K562 (cell line): ENCODE data around the gene TBXA2R. TPM values are rescaled to one million over a fixed set of nuclear protein-coding genes. Genes with fewer than 3 reads are reported as not detected.
A peak's percentile ranks its signal among the peaks of the same experiment; 100 is the strongest.

Experiments used
- ATAC-seq: fragments of 200-7000 bp; cut with Tn5 transposase; 3 replicates; pipeline ENCODE4 v1.9.1; 2020; ENCODE audit warnings: moderate library complexity
- BruUV-seq: library from RNA; stranded (reverse); fragments of 400-500 nt; replicated peaks from 2 replicates; lab custom pipeline; 2021; lab: Mats Ljungman, UMichigan
- CTCF ChIA-PET: fragments of 300-600 bp; formaldehyde crosslinking; extraction: SDS; loops from one replicate; lab custom pipeline; 2021; ENCODE audit warnings: low intra/inter-chr PET ratio; lab: Yijun Ruan, JAX
- POLR2A ChIA-PET: fragments of 300-600, 350-650 bp; sonication (Branson Sonifier 250); formaldehyde crosslinking; extraction: SDS; loops from one replicate; lab custom pipeline; 2021; ENCODE audit warnings: antibody characterized with exemption, inconsistent platforms; lab: Yijun Ruan, JAX
- DNase-seq, 4 experiments: peaks; one replicate each; pipeline versions ENCODE4 v3.0.0 to v3.0.0-alpha.2; 2011 to 2018; ENCODE audit warnings: low spot score in 3 of 4, mixed read lengths in 3 of 4; ENCODE audit errors: extremely low read depth in 1 of 4
- FAIRE-seq: peaks from 2 replicates; lab custom pipeline; 2011; peaks lifted over from hg19 to GRCh38; lab: Jason Lieb, UNC
- H2AFZ ChIP-seq: 2 replicates; pipeline ENCODE4 v1.6.0; 2011; ENCODE audit warnings: low read depth, low read length, control low read depth, inconsistent platforms
- H3K27ac ChIP-seq: fragments of 200-600 bp; 3 replicates; pipeline ENCODE4 v1.8.0; 2011; ENCODE audit warnings: low read depth, mild to moderate bottlenecking, control low read depth, inconsistent platforms, low read length, moderate library complexity, mixed read lengths; ENCODE audit errors: extremely low read depth
- H3K27me3 ChIP-seq, 2 experiments: fragments of 300-600 bp in 1 of 2; 2 replicates in 1 of 2; 3 replicates in 1 of 2; pipeline versions ENCODE4 v1.6.0 to v1.8.0; 2011; ENCODE audit warnings: inconsistent platforms in 2 of 2, low read length in 2 of 2, mild to moderate bottlenecking in 1 of 2, mixed read lengths in 1 of 2, moderate library complexity in 1 of 2; ENCODE audit not compliant: control insufficient read depth in 2 of 2, insufficient read depth in 2 of 2
- H3K36me3 ChIP-seq: fragments of 300-600 bp; 3 replicates; pipeline ENCODE4 v1.8.0; 2011; ENCODE audit warnings: mild to moderate bottlenecking, low read length, inconsistent platforms; ENCODE audit not compliant: control insufficient read depth, insufficient read depth
- H3K4me1 ChIP-seq, 2 experiments: fragments of 200-600 bp in 1 of 2; replicated peaks in 1 of 2; 2 replicates in 1 of 2; 3 replicates in 1 of 2; pipeline versions ENCODE4 v1.5.1 to v1.8.0; 2011; ENCODE audit warnings: inconsistent platforms in 2 of 2, low read length in 2 of 2, mild to moderate bottlenecking in 1 of 2, mixed read lengths in 1 of 2, moderate library complexity in 1 of 2; ENCODE audit not compliant: control insufficient read depth in 2 of 2, insufficient read depth in 2 of 2
- H3K4me2 ChIP-seq: 2 replicates; pipeline ENCODE4 v1.6.1; 2011; ENCODE audit warnings: low read length, control low read depth, inconsistent platforms, mixed read lengths; ENCODE audit not compliant: insufficient read depth
- H3K4me3 ChIP-seq: fragments of 200-600 bp; sonication (generic), shearing (Covaris generic); 2 replicates; pipeline ENCODE4 v1.5.1; 2016; ENCODE audit warnings: control low read depth, inconsistent platforms
- H3K79me2 ChIP-seq: fragments of 200-600 bp; 3 replicates; pipeline ENCODE4 v1.8.0; 2011; ENCODE audit warnings: low read length, inconsistent platforms; ENCODE audit not compliant: control insufficient read depth, insufficient read depth
- H3K9ac ChIP-seq, 2 experiments: 2 replicates each; pipeline versions ENCODE4 v1.6.0 to v1.6.1; 2011; ENCODE audit warnings: low read depth in 2 of 2, low read length in 2 of 2, control low read depth in 1 of 2, inconsistent platforms in 1 of 2, mild to moderate bottlenecking in 1 of 2, mixed read lengths in 1 of 2; ENCODE audit not compliant: insufficient read depth in 1 of 2
- H3K9me1 ChIP-seq: one replicate; pipeline ENCODE4 v1.6.0; 2011; ENCODE audit warnings: inconsistent platforms, mild to moderate bottlenecking, low read length, moderate library complexity; ENCODE audit not compliant: control insufficient read depth, insufficient read depth
- H3K9me3 ChIP-seq: replicated peaks from 2 replicates; pipeline ENCODE4 v1.5.1; 2011; ENCODE audit warnings: low read depth, low read length, inconsistent platforms; ENCODE audit not compliant: control insufficient read depth, insufficient read depth
- H4K20me1 ChIP-seq: replicated peaks from 2 replicates; pipeline ENCODE4 v1.6.1; 2011; ENCODE audit warnings: low read length, inconsistent platforms, mixed read lengths; ENCODE audit not compliant: control insufficient read depth, insufficient read depth
- EP400 ChIP-seq: fragments of 450-650 bp; IDR thresholded peaks from 2 replicates; pipeline ENCODE4 v1.6.1; 2017; ENCODE audit warnings: antibody characterized with exemption, mild to moderate bottlenecking, moderate library complexity
- MYNN ChIP-seq, 2 experiments: sonication (generic); formaldehyde crosslinking in 1 of 2; IDR thresholded peaks; 2 replicates each; pipeline versions ENCODE4 v1.5.0 to v1.6.1; 2016 to 2020; ENCODE audit warnings: antibody characterized with exemption in 1 of 2, missing genetic modification reagents in 1 of 2
- RFX5 ChIP-seq: IDR thresholded peaks from 2 replicates; pipeline ENCODE4 v1.6.1; 2011; ENCODE audit warnings: low read depth, mild to moderate bottlenecking, improper control_type of control experiment, low read length
- TBP ChIP-seq: optimal IDR thresholded peaks from 2 replicates; pipeline ENCODE3; 2011; ENCODE audit warnings: low read depth, low read length, improper control_type of control experiment
- ZBTB17 ChIP-seq: fragments of 450-650 bp; formaldehyde crosslinking; IDR thresholded peaks from 2 replicates; pipeline ENCODE4 v1.4.0; 2020; ENCODE audit warnings: mild to moderate bottlenecking
- WGBS: fragments of 100-300 bp; shearing (Covaris generic); methylation state at CpG from one replicate; pipeline ENCODE4 v1.1.6; 2016; ENCODE audit warnings: low coverage, mixed read lengths; ENCODE audit not compliant: insufficient coverage; ENCODE audit errors: missing lambda C conversion rate; 5-methylcytosine and 5-hydroxymethylcytosine counted together
- in situ Hi-C: fragments of 300-500 bp; cut with MboI; formaldehyde crosslinking; loops from 4 replicates; pipeline ENCODE4 v1.15.0; 2018; ENCODE audit warnings: inconsistent platforms, mixed read lengths
- intact Hi-C: fragments of 100-400 bp; cut with micrococcal nuclease; formaldehyde crosslinking; loops from 2 replicates; pipeline ENCODE4 v1.14.2; 2022
- polyA plus RNA-seq, 8 experiments: library from polyadenylated mRNA; depleted of rRNA in 4 of 8; stranded (reverse) in 5 of 8; unstranded in 3 of 8; fragments of >200 nt; fragmentation: Nextera tagmentation in 2 of 8; fragmentation: Illumina TruSeq in 1 of 8; extraction: Ambion mirVana in 2 of 8; extraction: Trizol in 1 of 8; gene quantifications; 2 replicates each; pipeline versions ENCODE4 v1.2.1 to v1.2.3, GENCODE V29; 2011 to 2014; ENCODE audit warnings: inconsistent platforms in 1 of 8, missing spikeins in 1 of 8
- total RNA-seq, 7 experiments: library from RNA; depleted of rRNA in 6 of 7; stranded (reverse); fragments of >200 nt in 6 of 7; fragmentation: Illumina TruSeq in 2 of 7; extraction: Trizol in 2 of 7; gene quantifications; 2 replicates each; pipeline versions ENCODE4 v1.2.1 to v1.2.3, GENCODE V29; 2011 to 2021; ENCODE audit warnings: low replicate concordance in 1 of 7
- TF ChIP-seq, protein P1 (sequence below): fragments of 450-650 bp; IDR thresholded peaks from 2 replicates; pipeline ENCODE4 v1.6.1; 2016; ENCODE audit warnings: missing biosample characterization, missing genetic modification characterization
- TF ChIP-seq, protein P2 (sequence below): fragments of 250-450 bp; sonication (Bioruptor Pico); IDR thresholded peaks from 2 replicates; pipeline ENCODE4 v1.5.0; 2021
- TF ChIP-seq, protein P3 (sequence below): sonication (generic); formaldehyde crosslinking; IDR thresholded peaks from 2 replicates; pipeline ENCODE4 v1.4.0; 2020; ENCODE audit warnings: mild to moderate bottlenecking, missing genetic modification reagents
- TF ChIP-seq, protein P4 (sequence below): sonication (generic); formaldehyde crosslinking; IDR thresholded peaks from 2 replicates; pipeline ENCODE4 v1.8.0; 2022; ENCODE audit warnings: missing genetic modification reagents, mild to moderate bottlenecking, borderline replicate concordance
- TF ChIP-seq, protein P5 (sequence below): fragments of 450-650 bp; IDR thresholded peaks from 2 replicates; pipeline ENCODE4 v1.6.1; 2014; ENCODE audit warnings: low read depth, mild to moderate bottlenecking, moderate library complexity, borderline replicate concordance
- TF ChIP-seq, protein P6 (sequence below): fragments of 250-450 bp; sonication (Bioruptor Pico); IDR thresholded peaks from 2 replicates; pipeline ENCODE4 v1.8.0; 2022; ENCODE audit warnings: inconsistent platforms

Gene TBXA2R
- total and polyA plus RNA-seq, 9 of the 15 experiments (the other 6 are each of a cell fraction or from before 2014, with no cell fraction given) = 1.5 to 24.0 (median 2.8) TPM

DNA sequence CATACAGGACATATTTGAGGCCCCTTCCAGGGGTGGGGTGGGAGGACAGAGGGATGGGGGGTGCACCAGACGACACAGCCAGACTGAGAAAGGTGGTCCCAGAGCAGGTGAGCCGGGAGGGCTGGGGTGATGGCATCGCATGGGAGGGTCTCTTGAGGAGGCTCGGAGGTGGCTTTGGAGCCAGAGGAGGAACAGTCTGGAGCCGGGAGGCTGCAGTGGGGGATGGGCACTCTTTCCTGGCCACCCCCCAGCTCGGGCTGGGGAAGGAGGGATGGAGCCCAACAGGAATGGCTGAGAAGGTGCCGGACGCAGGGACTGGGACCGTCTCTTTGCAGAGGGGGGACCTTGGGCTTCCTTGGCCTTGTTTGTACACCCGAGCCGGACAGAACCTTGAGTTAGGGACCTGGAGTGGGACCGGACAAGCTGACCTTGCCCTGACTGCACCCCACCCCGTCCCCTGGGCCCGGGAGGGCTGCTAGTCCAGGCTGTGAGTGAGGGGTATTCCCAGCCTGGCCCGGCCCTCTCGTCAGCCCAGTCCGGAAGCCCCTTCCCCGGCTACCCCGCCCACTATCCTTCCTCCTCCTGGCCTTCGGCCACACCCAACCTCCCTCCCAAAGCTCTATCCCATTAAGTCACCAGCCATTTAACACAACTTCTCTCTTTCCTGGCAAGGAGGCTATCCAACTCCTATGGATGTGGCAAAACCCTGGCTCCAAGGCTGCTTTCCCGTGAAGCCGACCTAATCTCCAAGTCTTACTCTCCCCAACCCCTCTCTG is 816 bp upstream of the TBXA2R start:
- intact Hi-C loops = loop anchor here (10.0 kb wide), 1 partner anchor 63 kb away; no protein-coding TSS in a partner anchor
- TSS peak; percentile 76 for BruUV-seq
- Histone ChIP-seq H3K9me3 (no peaks in the 10 kb centered on the region; the same call in 1 of the 2 replicates), H4K20me1 (no peaks in the 10 kb centered on the region), H3K9me1 (peaks cover 2% of the 10 kb centered on the region), H3K4me3 (peak overlapping the region; percentile 89), H3K79me2 (peaks cover 47% of the 10 kb centered on the region), H3K4me2 (peak overlapping the region; percentile 91), H3K27ac (peak overlapping the region; percentile 98), H3K36me3 (peaks cover 45% of the 10 kb centered on the region; the same call in 2 of the 3 replicates), H3K27me3 (no peaks in the 10 kb centered on the region), H3K9ac (peak overlapping the region; percentile 92), H3K4me1 (peaks cover 39 to 95% of the 10 kb centered on the region in 2 experiments), H2AFZ (peak overlapping the region; percentile 79)
- FAIRE-seq = no peak
- in situ Hi-C loops = no loop called here
- POLR2A ChIA-PET = interaction anchor here (0.5 to 4.0 kb wide), 13 partner anchors 12 to 834 kb away, joined by 3 to 29 read pairs (median 4); partner anchors contain the start of gene MFSD12
- CTCF ChIA-PET = no interaction called here
- 0% methylated on average over 16 of the region's 22 CpGs for WGBS
- ATAC-seq = peak; percentile 56
- DNase-seq = peak; percentile 64 to 84 (median 68)
- TF ChIP-seq, protein P1, sequence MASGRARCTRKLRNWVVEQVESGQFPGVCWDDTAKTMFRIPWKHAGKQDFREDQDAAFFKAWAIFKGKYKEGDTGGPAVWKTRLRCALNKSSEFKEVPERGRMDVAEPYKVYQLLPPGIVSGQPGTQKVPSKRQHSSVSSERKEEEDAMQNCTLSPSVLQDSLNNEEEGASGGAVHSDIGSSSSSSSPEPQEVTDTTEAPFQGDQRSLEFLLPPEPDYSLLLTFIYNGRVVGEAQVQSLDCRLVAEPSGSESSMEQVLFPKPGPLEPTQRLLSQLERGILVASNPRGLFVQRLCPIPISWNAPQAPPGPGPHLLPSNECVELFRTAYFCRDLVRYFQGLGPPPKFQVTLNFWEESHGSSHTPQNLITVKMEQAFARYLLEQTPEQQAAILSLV = no peak
- TF ChIP-seq, protein P2, sequence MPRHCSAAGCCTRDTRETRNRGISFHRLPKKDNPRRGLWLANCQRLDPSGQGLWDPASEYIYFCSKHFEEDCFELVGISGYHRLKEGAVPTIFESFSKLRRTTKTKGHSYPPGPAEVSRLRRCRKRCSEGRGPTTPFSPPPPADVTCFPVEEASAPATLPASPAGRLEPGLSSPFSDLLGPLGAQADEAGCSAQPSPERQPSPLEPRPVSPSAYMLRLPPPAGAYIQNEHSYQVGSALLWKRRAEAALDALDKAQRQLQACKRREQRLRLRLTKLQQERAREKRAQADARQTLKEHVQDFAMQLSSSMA = 0 out of 2 replicates have a peak, but pooled peaks have one; percentile 51
- TF ChIP-seq RFX5 (no peak), EP400 (peak; percentile 59; the same call in 1 of the 2 replicates), MYNN (IDR thresholded peaks at IDR 0.05) (0 out of 2 replicates have a peak, but pooled peaks have one; percentile 20), MYNN (CRISPR knock-in tag; IDR thresholded peaks at IDR 0.05) (no peak), TBP (peak; percentile 13), ZBTB17 (CRISPR knock-in tag) (0 out of 2 replicates have a peak, but pooled peaks have one; percentile 21)
- TF ChIP-seq, protein P3, sequence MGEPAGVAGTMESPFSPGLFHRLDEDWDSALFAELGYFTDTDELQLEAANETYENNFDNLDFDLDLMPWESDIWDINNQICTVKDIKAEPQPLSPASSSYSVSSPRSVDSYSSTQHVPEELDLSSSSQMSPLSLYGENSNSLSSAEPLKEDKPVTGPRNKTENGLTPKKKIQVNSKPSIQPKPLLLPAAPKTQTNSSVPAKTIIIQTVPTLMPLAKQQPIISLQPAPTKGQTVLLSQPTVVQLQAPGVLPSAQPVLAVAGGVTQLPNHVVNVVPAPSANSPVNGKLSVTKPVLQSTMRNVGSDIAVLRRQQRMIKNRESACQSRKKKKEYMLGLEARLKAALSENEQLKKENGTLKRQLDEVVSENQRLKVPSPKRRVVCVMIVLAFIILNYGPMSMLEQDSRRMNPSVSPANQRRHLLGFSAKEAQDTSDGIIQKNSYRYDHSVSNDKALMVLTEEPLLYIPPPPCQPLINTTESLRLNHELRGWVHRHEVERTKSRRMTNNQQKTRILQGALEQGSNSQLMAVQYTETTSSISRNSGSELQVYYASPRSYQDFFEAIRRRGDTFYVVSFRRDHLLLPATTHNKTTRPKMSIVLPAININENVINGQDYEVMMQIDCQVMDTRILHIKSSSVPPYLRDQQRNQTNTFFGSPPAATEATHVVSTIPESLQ (CRISPR knock-in tag) = 0 out of 2 replicates have a peak, but pooled peaks have one; percentile 61
- TF ChIP-seq, protein P4, sequence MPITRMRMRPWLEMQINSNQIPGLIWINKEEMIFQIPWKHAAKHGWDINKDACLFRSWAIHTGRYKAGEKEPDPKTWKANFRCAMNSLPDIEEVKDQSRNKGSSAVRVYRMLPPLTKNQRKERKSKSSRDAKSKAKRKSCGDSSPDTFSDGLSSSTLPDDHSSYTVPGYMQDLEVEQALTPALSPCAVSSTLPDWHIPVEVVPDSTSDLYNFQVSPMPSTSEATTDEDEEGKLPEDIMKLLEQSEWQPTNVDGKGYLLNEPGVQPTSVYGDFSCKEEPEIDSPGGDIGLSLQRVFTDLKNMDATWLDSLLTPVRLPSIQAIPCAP (CRISPR knock-in tag) = no peak
- TF ChIP-seq, protein P5, sequence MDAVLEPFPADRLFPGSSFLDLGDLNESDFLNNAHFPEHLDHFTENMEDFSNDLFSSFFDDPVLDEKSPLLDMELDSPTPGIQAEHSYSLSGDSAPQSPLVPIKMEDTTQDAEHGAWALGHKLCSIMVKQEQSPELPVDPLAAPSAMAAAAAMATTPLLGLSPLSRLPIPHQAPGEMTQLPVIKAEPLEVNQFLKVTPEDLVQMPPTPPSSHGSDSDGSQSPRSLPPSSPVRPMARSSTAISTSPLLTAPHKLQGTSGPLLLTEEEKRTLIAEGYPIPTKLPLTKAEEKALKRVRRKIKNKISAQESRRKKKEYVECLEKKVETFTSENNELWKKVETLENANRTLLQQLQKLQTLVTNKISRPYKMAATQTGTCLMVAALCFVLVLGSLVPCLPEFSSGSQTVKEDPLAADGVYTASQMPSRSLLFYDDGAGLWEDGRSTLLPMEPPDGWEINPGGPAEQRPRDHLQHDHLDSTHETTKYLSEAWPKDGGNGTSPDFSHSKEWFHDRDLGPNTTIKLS = no peak
- TF ChIP-seq, protein P6, sequence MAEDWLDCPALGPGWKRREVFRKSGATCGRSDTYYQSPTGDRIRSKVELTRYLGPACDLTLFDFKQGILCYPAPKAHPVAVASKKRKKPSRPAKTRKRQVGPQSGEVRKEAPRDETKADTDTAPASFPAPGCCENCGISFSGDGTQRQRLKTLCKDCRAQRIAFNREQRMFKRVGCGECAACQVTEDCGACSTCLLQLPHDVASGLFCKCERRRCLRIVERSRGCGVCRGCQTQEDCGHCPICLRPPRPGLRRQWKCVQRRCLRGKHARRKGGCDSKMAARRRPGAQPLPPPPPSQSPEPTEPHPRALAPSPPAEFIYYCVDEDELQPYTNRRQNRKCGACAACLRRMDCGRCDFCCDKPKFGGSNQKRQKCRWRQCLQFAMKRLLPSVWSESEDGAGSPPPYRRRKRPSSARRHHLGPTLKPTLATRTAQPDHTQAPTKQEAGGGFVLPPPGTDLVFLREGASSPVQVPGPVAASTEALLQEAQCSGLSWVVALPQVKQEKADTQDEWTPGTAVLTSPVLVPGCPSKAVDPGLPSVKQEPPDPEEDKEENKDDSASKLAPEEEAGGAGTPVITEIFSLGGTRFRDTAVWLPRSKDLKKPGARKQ (CRISPR knock-in tag) = no peak
